Endothelial cell of umbilical vein (primary cell): ENCODE results near the gene CGA. TPM values are rescaled to one million over a fixed set of nuclear protein-coding genes. Genes with fewer than 3 reads are reported as not detected.

Experiments
- BruUV-seq: library from RNA; stranded (reverse); fragments of 400-500 nt; replicated peaks from 2 replicates; lab custom pipeline; 2021; lab: Mats Ljungman, UMichigan
- CTCF ChIA-PET: fragments of 300-600, 350-600 bp; sonication (Branson Sonifier 250); formaldehyde crosslinking; loops from one replicate; lab custom pipeline; 2021; ENCODE audit warnings: antibody characterized with exemption, inconsistent platforms; lab: Charles Lee
- POLR2A ChIA-PET: fragments of 300-600, 350-600 bp; sonication (Branson Sonifier 250); formaldehyde crosslinking; loops from one replicate; lab custom pipeline; 2021; ENCODE audit warnings: antibody characterized with exemption, inconsistent platforms; lab: Charles Lee
- DNase-seq: peaks from one replicate; pipeline ENCODE4 v3.0.0-alpha.2; 2011; ENCODE audit warnings: low read depth, low spot score
- FAIRE-seq: peaks from 2 replicates; lab custom pipeline; 2011; peaks lifted over from hg19 to GRCh38; lab: Jason Lieb, UNC
- H2AFZ ChIP-seq: 2 replicates; pipeline ENCODE4 v1.6.0; 2012; ENCODE audit warnings: low read depth, low read length, control low read depth, inconsistent platforms
- H3K27ac ChIP-seq: 2 replicates; pipeline ENCODE4 v1.5.1; 2011; ENCODE audit warnings: low read depth, mild to moderate bottlenecking, control low read depth, low read length, moderate library complexity; ENCODE audit not compliant: insufficient read depth
- H3K27me3 ChIP-seq, 2 experiments: 2 replicates each; pipeline versions ENCODE4 v1.6.0 to v1.6.1; 2011; ENCODE audit warnings: low read length in 2 of 2, mixed read lengths in 1 of 2; ENCODE audit not compliant: control insufficient read depth in 2 of 2, insufficient read depth in 2 of 2
- H3K36me3 ChIP-seq, 2 experiments: 2 replicates in 1 of 2; 3 replicates in 1 of 2; pipeline ENCODE4 v1.5.1; 2011; ENCODE audit warnings: low read length in 2 of 2, mild to moderate bottlenecking in 1 of 2, moderate library complexity in 1 of 2; ENCODE audit not compliant: control insufficient read depth in 2 of 2, insufficient read depth in 2 of 2; ENCODE audit errors: extremely low read depth in 1 of 2
- H3K4me1 ChIP-seq: 3 replicates; pipeline ENCODE4 v1.5.1; 2011; ENCODE audit warnings: mild to moderate bottlenecking, low read length; ENCODE audit not compliant: control insufficient read depth, insufficient read depth; ENCODE audit errors: extremely low read depth
- H3K4me2 ChIP-seq: 2 replicates; pipeline ENCODE4 v1.6.1; 2011; ENCODE audit warnings: low read length, control low read depth, mixed read lengths; ENCODE audit not compliant: insufficient read depth
- H3K4me3 ChIP-seq, 3 experiments: fragments of 200-600 bp in 1 of 3; sonication (generic), shearing (Covaris generic) in 1 of 3; replicated peaks in 1 of 3; 2 replicates each; pipeline ENCODE4 v1.5.1; 2011 to 2016; ENCODE audit warnings: control low read depth in 3 of 3, low read length in 3 of 3, mild to moderate bottlenecking in 2 of 3, inconsistent platforms in 1 of 3, low read depth in 1 of 3, moderate library complexity in 1 of 3; ENCODE audit not compliant: insufficient read depth in 1 of 3
- H3K79me2 ChIP-seq: 2 replicates; pipeline ENCODE4 v1.6.0; 2012; ENCODE audit warnings: low read length, inconsistent platforms; ENCODE audit not compliant: control insufficient read depth, insufficient read depth
- H3K9ac ChIP-seq: replicated peaks from 2 replicates; pipeline ENCODE3; 2011; ENCODE audit warnings: low read length, control low read depth; ENCODE audit not compliant: insufficient read depth; ENCODE audit errors: extremely low read depth
- H3K9me1 ChIP-seq: replicated peaks from 3 replicates; pipeline ENCODE4 v1.6.0; 2011; ENCODE audit warnings: mild to moderate bottlenecking, low read length; ENCODE audit not compliant: control insufficient read depth, insufficient read depth; ENCODE audit errors: extremely low read depth
- H3K9me3 ChIP-seq: replicated peaks from 2 replicates; pipeline ENCODE4 v1.5.1; 2012; ENCODE audit warnings: low read length, inconsistent platforms; ENCODE audit not compliant: control insufficient read depth, insufficient read depth
- H4K20me1 ChIP-seq: replicated peaks from 2 replicates; pipeline ENCODE3; 2011; ENCODE audit warnings: mild to moderate bottlenecking, low read length; ENCODE audit not compliant: control insufficient read depth, insufficient read depth; ENCODE audit errors: extremely low read depth
- CTCF ChIP-seq, 2 donors: IDR thresholded peaks; 1 replicate in 1 of 2; 2 replicates in 1 of 2; pipeline ENCODE4 v1.5.1; 2011; ENCODE audit warnings: low read length in 2 of 2, mild to moderate bottlenecking in 2 of 2, moderate library complexity in 2 of 2, control low read depth in 1 of 2, inconsistent platforms in 1 of 2, low read depth in 1 of 2; ENCODE audit not compliant: insufficient read depth in 1 of 2; ENCODE audit errors: extremely low read depth in 1 of 2
- EZH2 ChIP-seq: IDR thresholded peaks from 2 replicates; pipeline ENCODE4 v1.6.1; 2012; ENCODE audit warnings: borderline replicate concordance, low read depth, mild to moderate bottlenecking, moderate library complexity, low read length, inconsistent platforms; ENCODE audit not compliant: severe bottlenecking
- FOS ChIP-seq: IDR thresholded peaks from 2 replicates; pipeline ENCODE4 v1.6.1; 2011; ENCODE audit warnings: mild to moderate bottlenecking, low read length, moderate library complexity, borderline replicate concordance; ENCODE audit not compliant: insufficient read depth
- GATA2 ChIP-seq: IDR thresholded peaks from 2 replicates; pipeline ENCODE4 v1.7.0; 2011; ENCODE audit warnings: low read depth, mild to moderate bottlenecking, moderate library complexity, mixed read lengths, low read length; ENCODE audit not compliant: insufficient read length, insufficient read depth
- JUN ChIP-seq: IDR thresholded peaks from 2 replicates; pipeline ENCODE4 v1.6.1; 2011; ENCODE audit warnings: borderline replicate concordance, low read depth; ENCODE audit not compliant: insufficient read length, insufficient read depth
- MAX ChIP-seq: IDR thresholded peaks from 2 replicates; pipeline ENCODE4 v1.6.1; 2011; ENCODE audit not compliant: insufficient read depth, insufficient read length
- MYC ChIP-seq: IDR thresholded peaks from one replicate; pipeline ENCODE4 v1.6.1; 2011; ENCODE audit warnings: mild to moderate bottlenecking, low read depth, low read length
- POLR2A ChIP-seq: IDR thresholded peaks from 2 replicates; pipeline ENCODE4 v1.6.1; 2012; ENCODE audit warnings: low read depth, mild to moderate bottlenecking, control low read depth, low read length
- POLR2AphosphoS5 ChIP-seq: IDR thresholded peaks from 2 replicates; pipeline ENCODE4 v1.6.1; 2012; ENCODE audit warnings: low read depth, mild to moderate bottlenecking, control low read depth, low read length, moderate library complexity; ENCODE audit not compliant: insufficient read depth
- dilution Hi-C: fragments of 300-500 bp; cut with MboI; formaldehyde crosslinking; loops from one replicate; pipeline ENCODE4 v1.15.0; 2019; ENCODE audit warnings: low sequenced_read_pairs; ENCODE audit not compliant: extremely low pct_ligation_motif_present
- intact Hi-C: fragments of 100-400 bp; cut with micrococcal nuclease; formaldehyde crosslinking; loops from one replicate; pipeline ENCODE4 v1.10.0; 2022
- polyA plus RNA-seq, 4 experiments: library from polyadenylated mRNA; depleted of rRNA in 3 of 4; stranded (reverse) in 3 of 4; unstranded in 1 of 4; fragments of >200 nt; gene quantifications; 2 replicates each; pipeline versions ENCODE4 v1.2.1 to v1.2.3, GENCODE V29; 2011 to 2012; ENCODE audit warnings: missing spikeins in 1 of 4
- total RNA-seq: library from RNA; stranded (reverse); gene quantifications from 2 replicates; pipeline ENCODE4 v1.2.3, GENCODE V29; 2021

Gene CGA
- total and polyA plus RNA-seq, 2 donors (not counting 3 experiments of a cell fraction or from before 2014, with no cell fraction given): 0.10 TPM; not detected in 1

- dilution Hi-C loops: no loop called here
- H3K4me2 ChIP-seq: no peak overlapping the region
- ChIA-PET CTCF (no interaction called here), POLR2A (no interaction called here)
- H3K9me1 ChIP-seq: no peaks in the 10 kb centered on the region
- no peaks in the 10 kb centered on the region for H3K79me2 ChIP-seq
- no peak overlapping the region for H3K9ac ChIP-seq
- no peak overlapping the region for H3K27ac ChIP-seq
- no peak overlapping the region for H3K4me3 ChIP-seq
- FAIRE-seq: no peak
- no peak overlapping the region for H2AFZ ChIP-seq
- DNase-seq: no peak
- H4K20me1 ChIP-seq: no peaks in the 10 kb centered on the region
- intact Hi-C loops: no loop called here
- no TSS peak for BruUV-seq
- TF ChIP-seq POLR2AphosphoS5: no peak
- H3K27me3 ChIP-seq: peaks cover 0 to 3% of the 10 kb centered on the region in 2 experiments
- no peaks in the 10 kb centered on the region for H3K36me3 ChIP-seq
- H3K4me1 ChIP-seq: no peaks in the 10 kb centered on the region
- H3K9me3 ChIP-seq: no peaks in the 10 kb centered on the region
Observed at GRCh38 chr6:87104667-87105066, 9.8 kb upstream of the CGA start.

DNA sequence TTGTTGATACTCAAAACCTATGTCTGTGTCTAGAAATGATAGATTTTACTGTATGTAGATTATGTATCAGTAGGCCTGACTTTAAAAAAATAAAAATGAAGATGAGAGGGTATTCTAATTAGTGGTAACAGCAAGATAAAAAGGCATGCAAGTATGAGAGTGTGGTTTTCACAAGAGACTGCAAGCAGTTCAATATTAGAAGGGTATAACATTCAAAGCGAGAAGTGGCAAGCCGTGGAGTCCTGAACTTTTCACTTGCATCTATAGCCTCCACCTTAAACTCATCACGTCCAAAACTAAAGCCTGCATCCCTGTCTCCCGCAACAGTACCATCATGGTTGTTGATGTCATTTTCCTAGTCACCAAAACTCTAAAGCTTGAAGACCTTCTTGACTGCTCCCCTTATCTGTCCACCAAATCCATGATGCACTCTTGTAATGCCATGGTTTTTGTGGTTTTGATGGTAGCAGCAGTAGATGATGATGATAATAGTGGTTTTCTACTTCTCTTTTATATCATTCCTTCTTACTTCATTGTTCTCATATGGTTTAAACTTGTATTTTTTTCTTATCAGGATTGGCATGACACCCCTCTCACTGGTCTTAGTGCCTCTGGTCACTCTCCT, 9.2 kb upstream of the CGA start:
- dilution Hi-C loops (no loop called here), intact Hi-C loops (no loop called here)
- H3K79me2 ChIP-seq: no peaks in the 10 kb centered on the region
- no peak for FAIRE-seq
- H3K27ac ChIP-seq: no peak overlapping the region
- H3K36me3 ChIP-seq: no peaks in the 10 kb centered on the region
- H3K9me3 ChIP-seq: no peaks in the 10 kb centered on the region
- H4K20me1 ChIP-seq: no peaks in the 10 kb centered on the region
- TF ChIP-seq MAX (no peak), POLR2A (no peak), POLR2AphosphoS5 (no peak), EZH2 (no peak), MYC (no peak), CTCF (IDR thresholded peaks at IDR 0.05; ENCODE audit: extremely low read depth in 1 of 2, insufficient read depth in 1 of 2, low read depth in 1 of 2, low read length in 2 of 2) (no peak), FOS (no peak), JUN (no peak), GATA2 (no peak)
- no peak overlapping the region for H3K4me3 ChIP-seq
- ChIA-PET POLR2A (no interaction called here), CTCF (no interaction called here)
- no peaks in the 10 kb centered on the region for H3K9me1 ChIP-seq
- no peak overlapping the region for H2AFZ ChIP-seq
- H3K27me3 ChIP-seq: peaks cover 0 to 7% of the 10 kb centered on the region in 2 experiments
- H3K9ac ChIP-seq: no peak overlapping the region
- H3K4me1 ChIP-seq: no peaks in the 10 kb centered on the region
- H3K4me2 ChIP-seq: no peak overlapping the region
- no TSS peak for BruUV-seq
- no peak for DNase-seq
